Uterus (tissue), 4 donors: ENCODE data around the gene WDFY4. TPM values are rescaled to one million over a fixed set of nuclear protein-coding genes. Genes with fewer than 3 reads are reported as not detected.

Experiments
- DNase-seq, 2 donors: peaks; one replicate each; pipeline ENCODE4 v3.0.0-alpha.2; 2019 to 2020
- H3K27ac ChIP-seq, 2 donors: fragments of 200-600 bp; sonication (generic); 1 replicate in 1 of 2; 2 replicates in 1 of 2; pipeline ENCODE4 v1.5.1; 2016 to 2018
- H3K27me3 ChIP-seq, 2 donors: fragments of 200-600 bp; sonication (generic); one replicate each; pipeline ENCODE4 v1.5.1; 2018 to 2019; ENCODE audit warnings: control low read depth in 1 of 2
- H3K36me3 ChIP-seq, 2 donors: fragments of 200-600 bp; sonication (generic); one replicate each; pipeline ENCODE4 v1.5.1; 2019; ENCODE audit warnings: control low read depth in 1 of 2
- H3K4me1 ChIP-seq, 2 donors: fragments of 200-600 bp; sonication (generic); one replicate each; pipeline ENCODE4 v1.5.1; 2018 to 2019; ENCODE audit warnings: control low read depth in 1 of 2
- H3K4me3 ChIP-seq, 2 donors: fragments of 200-600 bp; sonication (generic); 1 replicate in 1 of 2; 2 replicates in 1 of 2; pipeline ENCODE4 v1.5.1; 2018 to 2019; ENCODE audit warnings: mild to moderate bottlenecking in 1 of 2
- H3K9me3 ChIP-seq, 2 donors: fragments of 200-600 bp; sonication (generic); one replicate each; pipeline ENCODE4 v1.5.1; 2019; ENCODE audit warnings: control low read depth in 1 of 2
- CTCF ChIP-seq, 4 experiments: fragments of 200-600 bp in 2 of 4; fragments of 450-650 bp in 2 of 4; sonication (generic) in 2 of 4; IDR thresholded peaks; one replicate each; pipeline ENCODE4 v1.5.1; 2016 to 2019; ENCODE audit warnings: antibody characterized with exemption in 4 of 4, mild to moderate bottlenecking in 2 of 4, moderate library complexity in 1 of 4
- POLR2A ChIP-seq, 2 donors: fragments of 450-650 bp; IDR thresholded peaks; one replicate each; pipeline ENCODE4 v1.6.1; 2016; ENCODE audit warnings: antibody characterized with exemption in 2 of 2, mild to moderate bottlenecking in 1 of 2, moderate library complexity in 1 of 2
- intact Hi-C: fragments of 100-400 bp; cut with DNase I; formaldehyde crosslinking; loops from one replicate; pipeline ENCODE4 v1.15.1; 2023; ENCODE audit warnings: low total_unique reads
- total RNA-seq, 4 donors: library from RNA; depleted of rRNA in 3 of 4; stranded (reverse); fragments of >200 nt in 3 of 4; gene quantifications; one replicate each; pipeline versions ENCODE4 v1.1.0 to v1.2.4, GENCODE V29; 2014 to 2023
- donor health status: DM: yes; HTN: yes; CAD: no.

WDFY4 gene
- total RNA-seq, 4 donors from 2014 or later = 0.26 to 5.2 (median 1.2) TPM

GRCh38 chr10:48670978-48671913 is 13.4 kb upstream of the WDFY4 start:
- intact Hi-C loops = no loop called here
- Histone ChIP-seq H3K9me3 (no peaks in the 10 kb centered on the region), H3K27me3 (no peaks in the 10 kb centered on the region), H3K36me3 (no peaks in the 10 kb centered on the region), H3K27ac (no peak overlapping the region), H3K4me1 (no peaks in the 10 kb centered on the region), H3K4me3 (no peak overlapping the region)
- TF ChIP-seq CTCF (IDR thresholded peaks at IDR 0.05) (no peak), POLR2A (IDR thresholded peaks at IDR 0.05) (no peak)
- no peak for DNase-seq

- no peak overlapping the region for H3K4me3 ChIP-seq
- H3K27me3 ChIP-seq = no peaks in the 10 kb centered on the region
- intact Hi-C loops = no loop called here
- H3K36me3 ChIP-seq = no peaks in the 10 kb centered on the region
- no peak overlapping the region for H3K27ac ChIP-seq
- no peak for DNase-seq
- no peaks in the 10 kb centered on the region for H3K4me1 ChIP-seq
- no peaks in the 10 kb centered on the region for H3K9me3 ChIP-seq
- TF ChIP-seq POLR2A (IDR thresholded peaks at IDR 0.05) (no peak), CTCF (IDR thresholded peaks at IDR 0.05) (no peak)
These were observed 12.6 kb upstream of the WDFY4 start for GRCh38 chr10:48671914-48672595.

GRCh38 chr10:48672596-48673265 is 11.9 kb upstream of the WDFY4 start:
- Histone ChIP-seq H3K4me3 (no peak overlapping the region), H3K9me3 (no peaks in the 10 kb centered on the region), H3K27me3 (no peaks in the 10 kb centered on the region), H3K36me3 (no peaks in the 10 kb centered on the region), H3K27ac (no peak overlapping the region), H3K4me1 (no peaks in the 10 kb centered on the region)
- no peak for DNase-seq
- TF ChIP-seq CTCF (IDR thresholded peaks at IDR 0.05) = no peak
- no peak for TF ChIP-seq POLR2A (IDR thresholded peaks at IDR 0.05)
- intact Hi-C loops = no loop called here

GRCh38 chr10:48677625-48678024 is 7.0 kb upstream of the WDFY4 start:
- no peaks in the 10 kb centered on the region for H3K9me3 ChIP-seq
- DNase-seq = no peak
- no peaks in the 10 kb centered on the region for H3K36me3 ChIP-seq
- TF ChIP-seq CTCF (IDR thresholded peaks at IDR 0.05) (no peak), POLR2A (IDR thresholded peaks at IDR 0.05) (no peak)
- no peaks in the 10 kb centered on the region for H3K4me1 ChIP-seq
- H3K4me3 ChIP-seq = no peak overlapping the region
- no peaks in the 10 kb centered on the region for H3K27me3 ChIP-seq
- no peak overlapping the region for H3K27ac ChIP-seq
- intact Hi-C loops = no loop called here
